GM12891 (cell line): Measurements from ENCODE around the gene CNTNAP3.
"Not testable (repeated sequence)": the region's sequence is repeated elsewhere in the genome, so short reads cannot be mapped to it uniquely, and the experiment has no call there.

Source experiments
- POLR2A ChIP-seq: IDR thresholded peaks from 2 replicates; pipeline ENCODE4 v1.6.1; 2011; ENCODE audit warnings: low read depth, low read length, control low read depth
- POLR2AphosphoS5 ChIP-seq: IDR thresholded peaks from 2 replicates; pipeline ENCODE4 v1.6.1; 2011; ENCODE audit warnings: low read depth, low read length, control low read depth
- POU2F2 ChIP-seq: IDR thresholded peaks from 2 replicates; pipeline ENCODE4 v1.6.1; 2011; ENCODE audit warnings: low read depth, mild to moderate bottlenecking, control low read depth, low read length, moderate library complexity
- TAF1 ChIP-seq: IDR thresholded peaks from 2 replicates; pipeline ENCODE4 v1.6.1; 2011; ENCODE audit warnings: low read depth, low read length, control low read depth

DNA sequence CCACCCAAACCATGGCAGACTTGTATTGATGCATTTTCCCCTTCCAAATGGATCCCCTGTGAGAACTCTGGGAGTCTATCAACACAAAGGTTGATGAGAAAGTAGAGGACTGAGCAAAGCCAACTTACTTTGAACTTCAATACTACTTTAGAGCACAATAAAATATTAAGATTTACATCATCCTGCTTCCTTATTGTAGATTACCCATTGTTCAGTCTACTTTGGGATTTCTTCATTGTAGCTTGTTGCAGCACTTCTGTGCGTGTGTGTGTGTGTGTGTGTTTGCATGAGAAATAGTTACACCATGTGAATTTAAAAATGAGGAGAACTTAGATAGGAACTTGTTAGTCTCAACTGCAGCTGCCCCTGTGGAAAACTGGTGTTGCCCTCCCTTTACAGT, 72.0 kb downstream of the CNTNAP3 start:
- not testable (repeated sequence) for TF ChIP-seq POLR2A, POLR2AphosphoS5, POU2F2, TAF1
